HepG2 (cell line): ENCODE results near the gene BTBD8. TPM values are rescaled to one million over a fixed set of nuclear protein-coding genes. Genes with fewer than 3 reads are reported as not detected.

ENCODE experiments used
- ATAC-seq: fragments of 200-7000 bp; cut with Tn5 transposase; 3 replicates; pipeline ENCODE4 v1.9.1; 2020; ENCODE audit warnings: mild to moderate bottlenecking, moderate library complexity
- BruUV-seq: library from RNA; stranded (reverse); fragments of 400-500 nt; replicated peaks from 2 replicates; lab custom pipeline; 2021; lab: Mats Ljungman, UMichigan
- CTCF ChIA-PET: fragments of 300-600 bp; formaldehyde crosslinking; extraction: SDS; loops from one replicate; lab custom pipeline; 2021; ENCODE audit warnings: low total read pairs, inconsistent platforms, low intra/inter-chr PET ratio; lab: Yijun Ruan, JAX
- POLR2A ChIA-PET: fragments of 350-600 bp; sonication (Branson Sonifier 250); formaldehyde crosslinking; loops from one replicate; lab custom pipeline; 2020; ENCODE audit warnings: antibody characterized with exemption, inconsistent platforms; lab: Yijun Ruan, JAX
- DNase-seq: peaks from one replicate; pipeline ENCODE4 v3.0.0-alpha.2; 2015; ENCODE audit warnings: low spot score
- FAIRE-seq: peaks from 3 replicates; lab custom pipeline; 2011; peaks lifted over from hg19 to GRCh38; lab: Jason Lieb, UNC
- H2AFZ ChIP-seq: one replicate; pipeline ENCODE4 v1.6.1; 2011; ENCODE audit warnings: low read length, inconsistent platforms
- H3K27ac ChIP-seq: fragments of 300-600 bp; 3 replicates; pipeline ENCODE4 v1.8.0; 2011; ENCODE audit warnings: mixed run types, mild to moderate bottlenecking, mixed read lengths, low read length, inconsistent platforms; ENCODE audit not compliant: insufficient read depth; ENCODE audit errors: extremely low read length
- H3K27me3 ChIP-seq, 2 experiments: fragments of 200-600 bp in 1 of 2; 2 replicates in 1 of 2; 3 replicates in 1 of 2; pipeline versions ENCODE4 v1.6.0 to v1.8.0; 2011; ENCODE audit warnings: low read length in 2 of 2, mild to moderate bottlenecking in 2 of 2, moderate library complexity in 2 of 2, inconsistent platforms in 1 of 2; ENCODE audit not compliant: insufficient read depth in 2 of 2, control insufficient read depth in 1 of 2
- H3K36me3 ChIP-seq, 2 experiments: fragments of 200-600 bp in 1 of 2; replicated peaks in 1 of 2; 2 replicates in 1 of 2; 3 replicates in 1 of 2; pipeline versions ENCODE4 v1.5.1 to v1.8.0; 2011; ENCODE audit warnings: low read length in 2 of 2, inconsistent platforms in 1 of 2; ENCODE audit not compliant: insufficient read depth in 2 of 2, control insufficient read depth in 1 of 2
- H3K4me1 ChIP-seq: 2 replicates; pipeline ENCODE4 v1.5.1; 2012; ENCODE audit warnings: low read length, inconsistent platforms; ENCODE audit not compliant: insufficient read depth
- H3K4me2 ChIP-seq: 2 replicates; pipeline ENCODE4 v1.6.0; 2011; ENCODE audit warnings: low read depth, low read length, inconsistent platforms
- H3K4me3 ChIP-seq, 3 experiments: fragments of 200-600 bp in 1 of 3; sonication (generic), shearing (Covaris generic) in 1 of 3; replicated peaks in 1 of 3; 2 replicates each; pipeline ENCODE4 v1.5.1; 2011 to 2016; ENCODE audit warnings: low read length in 3 of 3, inconsistent platforms in 2 of 3, low read depth in 2 of 3, mild to moderate bottlenecking in 2 of 3, control low read depth in 1 of 3, mixed read lengths in 1 of 3; ENCODE audit not compliant: insufficient read depth in 1 of 3
- H3K79me2 ChIP-seq: one replicate; pipeline ENCODE4 v1.6.1; 2011; ENCODE audit warnings: low read length, inconsistent platforms; ENCODE audit not compliant: insufficient read depth
- H3K9ac ChIP-seq: 2 replicates; pipeline ENCODE4 v1.6.0; 2011; ENCODE audit warnings: mild to moderate bottlenecking, low read depth, low read length, inconsistent platforms; ENCODE audit not compliant: insufficient read depth
- H3K9me3 ChIP-seq: 2 replicates; pipeline ENCODE4 v1.5.1; 2012; ENCODE audit warnings: mild to moderate bottlenecking, low read length
- H4K20me1 ChIP-seq: 2 replicates; pipeline ENCODE4 v1.6.0; 2011; ENCODE audit warnings: inconsistent platforms, mild to moderate bottlenecking, low read length, moderate library complexity; ENCODE audit not compliant: insufficient read depth
- BORCS8-MEF2B ChIP-seq: sonication (generic); formaldehyde crosslinking; IDR thresholded peaks from 2 replicates; pipeline ENCODE4 v1.8.0; 2022; ENCODE audit warnings: mild to moderate bottlenecking, missing genetic modification reagents
- EP300 ChIP-seq, 3 experiments: sonication (generic) in 1 of 3; formaldehyde crosslinking in 1 of 3; IDR thresholded peaks; 2 replicates each; pipeline versions ENCODE4 v1.5.1 to v1.6.1; 2011 to 2020; ENCODE audit warnings: low read depth in 2 of 3, low read length in 2 of 3, borderline replicate concordance in 1 of 3, improper control_type of control experiment in 1 of 3, mild to moderate bottlenecking in 1 of 3, missing genetic modification reagents in 1 of 3, moderate library complexity in 1 of 3
- JUNB ChIP-seq: sonication (generic); formaldehyde crosslinking; IDR thresholded peaks from 2 replicates; pipeline ENCODE4 v1.8.0; 2022; ENCODE audit warnings: missing genetic modification reagents, mild to moderate bottlenecking, borderline replicate concordance
- PLSCR1 ChIP-seq: sonication (generic); formaldehyde crosslinking; IDR thresholded peaks from 2 replicates; pipeline ENCODE4 v1.5.0; 2020; ENCODE audit warnings: missing genetic modification reagents, mild to moderate bottlenecking, borderline replicate concordance
- SOX5 ChIP-seq: IDR thresholded peaks from 2 replicates; pipeline ENCODE4 v1.6.1; 2016; ENCODE audit warnings: borderline replicate concordance
- TBX3 ChIP-seq: fragments of 450-650 bp; IDR thresholded peaks from 2 replicates; pipeline ENCODE4 v1.6.1; 2017; ENCODE audit warnings: antibody characterized with exemption, mild to moderate bottlenecking, inconsistent platforms, borderline replicate concordance
- TMF1 ChIP-seq: sonication (generic); formaldehyde crosslinking; IDR thresholded peaks from 2 replicates; pipeline ENCODE4 v1.8.1; 2022; ENCODE audit warnings: low read depth, missing genetic modification reagents
- ZBTB1 ChIP-seq: sonication (generic); formaldehyde crosslinking; IDR thresholded peaks from 2 replicates; pipeline ENCODE4 v1.4.0; 2020; ENCODE audit warnings: missing genetic modification reagents, borderline replicate concordance
- ZNF235 ChIP-seq: sonication (generic); formaldehyde crosslinking; IDR thresholded peaks from 2 replicates; pipeline ENCODE4 v1.8.1; 2023; ENCODE audit warnings: mild to moderate bottlenecking, missing genetic modification reagents, borderline replicate concordance
- ZNF367 ChIP-seq: sonication (generic); formaldehyde crosslinking; IDR thresholded peaks from 2 replicates; pipeline ENCODE4 v1.4.0; 2020; ENCODE audit warnings: missing genetic modification reagents, borderline replicate concordance
- WGBS: methylation state at CpG from one replicate; pipeline ENCODE4 v1.1.6; 2017; ENCODE audit warnings: low lambda C conversion rate; 5-methylcytosine and 5-hydroxymethylcytosine counted together
- in situ Hi-C: cut with HindIII; loops from 2 replicates; pipeline ENCODE4 v1.10.0; 2017; ENCODE audit warnings: low pct_unique_long_range_greater_than_20kb; ENCODE audit not compliant: extremely low pct_ligation_motif_present
- intact Hi-C: fragments of 100-400 bp; cut with micrococcal nuclease; formaldehyde crosslinking; loops from one replicate; pipeline ENCODE4 v1.10.0; 2022; ENCODE audit not compliant: unreplicated experiment
- polyA plus RNA-seq, 8 experiments: library from polyadenylated mRNA; depleted of rRNA in 3 of 8; stranded (reverse) in 7 of 8; unstranded in 1 of 8; fragments of >200 nt; fragmentation: Illumina TruSeq in 4 of 8; extraction: Trizol in 4 of 8; gene quantifications; 2 replicates each; pipeline versions ENCODE4 v1.2.1 to v1.2.3, GENCODE V29; 2011 to 2016; ENCODE audit warnings: low read depth in 4 of 8, missing spikeins in 1 of 8, mixed read lengths in 1 of 8; ENCODE audit not compliant: insufficient read depth in 1 of 8
- total RNA-seq, 5 experiments: library from RNA; depleted of rRNA; stranded (reverse); fragments of >200 nt; fragmentation: Illumina TruSeq; extraction: Trizol; gene quantifications; 2 replicates each; pipeline ENCODE4 v1.2.3, GENCODE V29; 2016; ENCODE audit warnings: low read depth in 1 of 5

The BTBD8 gene
- total and polyA plus RNA-seq, 2 of the 13 experiments (the other 11 are each of a cell fraction or from before 2014, with no cell fraction given), result 0.41 to 1.8 TPM

GRCh38 chr1:92218559-92218958 lies 138.4 kb downstream of the BTBD8 start:
- in situ Hi-C loops (no loop called here), intact Hi-C loops (no loop called here)
- Histone ChIP-seq H3K9me3 (no peaks in the 10 kb centered on the region), H3K4me3 (no peak overlapping the region; a peak in 1 of 6 replicates), H4K20me1 (no peaks in the 10 kb centered on the region), H3K4me1 (no peaks in the 10 kb centered on the region), H3K79me2 (no peaks in the 10 kb centered on the region), H3K4me2 (peak overlapping the region; percentile 44; the same call in 1 of the 2 replicates), H3K27me3 (peaks cover 0 to 1% of the 10 kb centered on the region in 2 experiments; a peak in 1 of 5 replicates), H2AFZ (no peak overlapping the region), H3K27ac (no peak overlapping the region), H3K36me3 (no peaks in the 10 kb centered on the region), H3K9ac (no peak overlapping the region)
- ChIA-PET CTCF (no interaction called here), POLR2A (no interaction called here)
- DNase-seq (no peak), FAIRE-seq (no peak), ATAC-seq (no peak; the same call in 2 of the 3 replicates)
- BruUV-seq, result no TSS peak
- WGBS, result 11% methylated on average over 14 of the region's 14 CpGs
- TF ChIP-seq TMF1 (CRISPR knock-in tag) (no peak), ZBTB1 (CRISPR knock-in tag) (no peak), PLSCR1 (CRISPR knock-in tag) (no peak), EP300 (IDR thresholded peaks at IDR 0.05; ENCODE audit: low read depth in 2 of 2, low read length in 2 of 2) (no peak), EP300 (CRISPR knock-in tag; IDR thresholded peaks at IDR 0.05; ENCODE audit: borderline replicate concordance) (no peak), ZNF235 (CRISPR knock-in tag) (no peak), TBX3 (no peak), SOX5 (CRISPR knock-in tag) (no peak), JUNB (CRISPR knock-in tag) (no peak), BORCS8-MEF2B (CRISPR knock-in tag) (no peak), ZNF367 (CRISPR knock-in tag) (no peak)
